Stimulated activated CD4-positive, alpha-beta T cell treated with anti-CD3 and anti-CD28 coated beads, Interleukin-15, amount 100 ng/mL, for 1 hour (primary cell): ENCODE results near the gene SLC12A7.
"Not testable (repeated sequence)": the region's sequence is repeated elsewhere in the genome, so short reads cannot be mapped to it uniquely, and the experiment has no call there.

Experiments
- DNase-seq, 2 donors: peaks; one replicate each; pipeline ENCODE4 v3.0.0-alpha.2; 2020; ENCODE audit warnings: low read depth in 1 of 2, low spot score in 1 of 2

The SLC12A7 gene

GRCh38 chr5:1065143-1065750 is 46.6 kb downstream of the SLC12A7 start:
- DNase-seq, result no peak

- DNase-seq, result no peak
Measured at GRCh38 chr5:1064383-1065142, 47.3 kb downstream of the SLC12A7 start.

GRCh38 chr5:1063661-1064382 is 48.0 kb downstream of the SLC12A7 start:
- no peak for DNase-seq

- DNase-seq, result no peak
Measured at GRCh38 chr5:1062761-1063568, 48.9 kb downstream of the SLC12A7 start.

- no peak for DNase-seq
Measured at GRCh38 chr5:1061916-1062315, 49.9 kb downstream of the SLC12A7 start.

DNA sequence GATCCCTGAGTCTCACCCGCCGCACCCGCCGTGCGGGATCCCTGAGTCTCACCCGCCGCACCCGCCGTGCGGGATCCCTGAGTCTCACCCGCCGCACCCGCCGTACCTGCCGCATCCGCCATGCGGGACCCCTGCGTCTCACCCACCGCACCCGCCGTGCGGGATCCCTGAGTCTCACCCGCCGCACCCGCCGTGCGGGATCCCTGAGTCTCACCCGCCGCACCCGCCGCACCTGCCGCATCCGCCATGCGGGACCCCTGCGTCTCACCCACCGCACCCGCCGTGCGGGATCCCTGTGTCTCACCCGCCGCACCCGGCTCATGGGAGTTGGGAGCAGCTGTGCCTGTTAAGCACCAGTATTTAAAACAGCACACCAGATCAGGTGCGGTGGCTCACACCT is 50.6 kb downstream of the SLC12A7 start:
- DNase-seq, result not testable (repeated sequence)

DNA sequence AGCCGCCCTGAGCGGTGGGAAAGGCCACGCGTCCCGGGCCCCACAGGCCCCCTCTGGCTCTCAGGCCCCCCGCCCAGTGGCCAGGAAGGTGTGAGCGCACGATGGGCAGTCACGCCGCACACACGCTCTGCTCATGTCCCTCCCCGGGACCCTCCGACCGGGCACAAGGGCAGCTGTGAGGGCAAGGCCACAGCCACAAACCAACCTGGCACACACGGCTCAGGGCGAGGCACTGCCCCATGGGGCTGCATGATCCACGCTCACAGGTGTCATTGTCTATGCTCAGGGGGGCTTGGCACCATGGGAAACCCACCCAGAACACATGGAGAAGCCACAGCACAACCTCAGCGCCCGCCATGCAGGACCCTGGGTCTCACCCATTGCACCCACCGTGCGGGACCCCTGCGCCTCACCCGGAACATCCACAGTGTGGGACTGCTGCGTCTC is 51.3 kb downstream of the SLC12A7 start:
- no peak for DNase-seq

GRCh38 chr5:1059884-1060263 is 52.0 kb downstream of the SLC12A7 start:
- no peak for DNase-seq

GRCh38 chr5:1058988-1059883 is 52.6 kb downstream of the SLC12A7 start:
- no peak for DNase-seq

GRCh38 chr5:1058083-1058945 is 53.5 kb downstream of the SLC12A7 start:
- no peak for DNase-seq

DNA sequence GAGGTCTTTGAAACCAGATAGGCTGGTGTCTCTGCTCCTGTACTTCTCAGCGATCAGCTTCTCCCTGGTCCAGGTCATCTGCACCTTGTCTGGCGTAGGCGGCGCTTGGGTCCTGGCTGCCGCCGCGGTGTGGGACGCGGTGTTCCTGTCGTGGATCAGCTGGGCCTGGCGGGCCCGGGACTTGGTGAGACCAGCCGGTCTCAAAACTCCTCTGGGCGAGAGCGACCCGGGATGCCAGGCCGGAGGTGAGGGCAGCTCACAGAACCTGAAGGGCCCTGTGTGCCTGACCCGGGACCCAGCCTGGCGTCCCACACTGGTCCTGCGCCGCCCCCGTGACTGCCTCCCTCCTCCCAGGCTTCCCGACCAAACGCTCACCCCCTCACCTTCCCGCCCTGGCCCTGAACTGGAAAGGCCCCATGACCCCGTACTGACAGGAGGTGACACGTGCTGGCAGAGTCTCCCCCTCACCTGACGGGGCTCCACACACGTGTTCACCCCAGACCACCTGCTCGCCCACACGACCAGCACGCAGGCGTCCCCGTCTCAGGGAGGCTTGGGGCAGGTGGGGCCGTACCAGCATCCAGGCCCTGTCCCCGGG is 54.3 kb downstream of the SLC12A7 start:
- no peak for DNase-seq

DNA sequence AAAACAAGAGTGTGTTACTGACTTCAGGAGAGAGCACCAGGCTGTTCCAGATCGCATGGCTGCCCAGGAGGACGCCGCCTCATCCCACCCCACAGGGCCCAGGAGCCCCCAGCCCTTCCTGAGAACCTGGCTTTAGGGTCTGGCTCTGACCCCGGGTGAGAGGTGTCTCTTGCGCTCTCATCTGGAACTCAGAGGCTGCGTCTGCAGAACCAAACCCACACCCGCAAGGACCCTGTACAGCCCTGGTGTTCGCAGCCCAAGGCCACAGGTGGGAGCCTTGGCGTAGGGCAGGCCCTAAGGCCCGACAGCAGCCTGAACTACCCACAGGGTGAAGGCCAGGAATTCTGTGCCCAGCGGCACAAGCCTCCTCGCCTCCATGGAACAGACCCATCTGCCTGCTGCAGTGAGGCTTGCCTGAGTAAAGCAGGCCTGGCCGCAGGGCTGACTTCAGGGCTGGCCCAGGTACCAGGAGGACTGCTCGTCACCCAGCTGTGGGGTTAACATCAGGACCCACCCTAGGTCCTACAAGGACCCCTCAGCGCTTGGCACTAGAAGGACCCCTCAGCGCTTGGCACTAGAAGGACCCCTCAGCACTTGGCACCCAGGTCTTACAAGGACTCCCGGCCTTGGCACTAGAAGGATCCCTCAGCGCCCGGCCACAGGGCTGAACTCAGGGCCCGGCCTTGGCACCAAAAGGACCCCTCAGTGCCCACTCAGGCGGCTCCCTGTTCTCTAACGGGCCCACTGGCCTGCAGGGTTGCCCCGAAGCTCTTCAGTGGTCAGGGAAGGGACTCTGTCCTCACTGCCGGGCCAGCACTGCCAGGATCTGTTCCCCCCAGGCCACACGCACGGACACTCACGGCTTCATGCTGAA is 55.0 kb downstream of the SLC12A7 start:
- no peak for DNase-seq

DNA sequence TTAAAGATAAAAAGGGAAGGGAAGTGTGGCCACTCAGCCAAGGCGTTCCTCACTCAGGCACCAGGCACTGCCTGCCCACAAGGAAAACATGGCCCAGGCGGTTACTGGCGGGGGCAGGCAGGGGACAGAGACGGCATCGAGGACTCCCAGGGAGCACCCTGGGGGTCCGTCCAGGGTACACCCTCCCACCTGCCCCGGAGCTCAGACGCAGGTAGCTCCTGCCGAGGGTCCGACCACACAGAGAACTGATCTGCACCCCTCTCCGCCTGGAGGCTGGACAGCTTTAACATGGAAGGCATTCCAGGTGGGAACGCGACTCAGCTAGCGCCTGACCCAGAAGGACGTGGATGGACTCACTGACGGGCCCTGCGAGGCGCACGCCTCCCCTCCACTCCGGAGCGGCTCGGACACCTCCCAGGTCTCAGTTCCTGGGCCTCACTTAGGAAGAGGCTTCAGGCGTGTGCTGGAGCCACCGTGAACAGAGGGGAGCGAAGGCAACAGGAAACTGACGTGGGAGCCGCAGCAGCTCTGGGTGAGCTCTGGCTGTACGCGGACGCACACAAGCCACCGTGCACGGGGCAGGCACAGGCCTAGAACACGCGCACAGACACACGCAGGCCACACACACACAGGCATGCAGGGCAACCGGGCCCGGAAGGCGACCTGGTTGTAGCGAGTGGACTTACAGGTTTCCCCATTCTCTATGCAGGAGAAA is 55.8 kb downstream of the SLC12A7 start:
- DNase-seq, result no peak

DNA sequence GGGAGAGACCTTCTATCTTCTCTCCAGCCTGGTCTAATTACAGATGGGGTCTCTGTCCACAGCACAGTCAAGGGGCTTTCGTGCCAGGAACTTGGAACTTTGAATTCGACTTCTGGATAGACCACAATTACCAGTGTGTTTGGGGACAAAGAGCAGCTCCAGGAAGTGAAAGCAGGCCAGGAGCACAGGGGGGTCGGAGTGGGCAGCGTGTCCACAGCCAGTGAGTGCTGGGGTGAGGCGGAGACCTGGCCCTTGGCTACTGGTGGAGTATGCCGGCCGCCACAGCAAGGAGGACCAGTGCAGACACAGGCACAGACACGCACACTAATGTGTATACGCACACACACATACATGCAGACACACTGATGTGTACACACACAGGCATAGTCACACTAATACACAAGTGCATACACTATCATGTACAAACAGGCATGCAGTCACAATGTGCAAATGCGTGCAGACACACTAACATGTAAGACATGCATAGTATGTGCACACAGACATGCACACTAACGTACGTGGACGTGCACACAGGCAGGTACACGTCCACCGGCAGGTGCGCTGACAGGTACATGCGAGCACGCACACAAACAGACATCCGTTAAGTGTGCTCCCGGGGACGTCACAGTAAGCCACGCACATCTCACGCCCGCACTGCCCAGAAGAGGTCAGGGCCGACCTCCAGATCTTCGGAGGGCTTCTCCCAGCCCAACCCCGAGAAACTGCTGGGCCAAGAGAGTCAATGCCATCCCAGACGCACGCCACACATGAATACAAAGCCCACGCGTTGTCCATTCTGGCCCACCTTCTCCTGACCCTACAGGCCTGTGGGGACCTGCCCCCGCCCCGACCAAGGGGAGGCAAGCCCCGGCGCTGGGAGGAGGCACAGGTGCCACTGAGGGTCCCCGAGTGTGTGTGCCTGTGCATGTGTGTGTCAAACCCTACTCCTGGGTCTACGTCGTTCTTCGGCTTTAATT is 56.8 kb downstream of the SLC12A7 start:
- no peak for DNase-seq

- DNase-seq, result no peak
Measured at GRCh38 chr5:1054018-1054798, 57.7 kb downstream of the SLC12A7 start.
